ENCODE data around the gene PDK3.

PDK3 gene

DNA sequence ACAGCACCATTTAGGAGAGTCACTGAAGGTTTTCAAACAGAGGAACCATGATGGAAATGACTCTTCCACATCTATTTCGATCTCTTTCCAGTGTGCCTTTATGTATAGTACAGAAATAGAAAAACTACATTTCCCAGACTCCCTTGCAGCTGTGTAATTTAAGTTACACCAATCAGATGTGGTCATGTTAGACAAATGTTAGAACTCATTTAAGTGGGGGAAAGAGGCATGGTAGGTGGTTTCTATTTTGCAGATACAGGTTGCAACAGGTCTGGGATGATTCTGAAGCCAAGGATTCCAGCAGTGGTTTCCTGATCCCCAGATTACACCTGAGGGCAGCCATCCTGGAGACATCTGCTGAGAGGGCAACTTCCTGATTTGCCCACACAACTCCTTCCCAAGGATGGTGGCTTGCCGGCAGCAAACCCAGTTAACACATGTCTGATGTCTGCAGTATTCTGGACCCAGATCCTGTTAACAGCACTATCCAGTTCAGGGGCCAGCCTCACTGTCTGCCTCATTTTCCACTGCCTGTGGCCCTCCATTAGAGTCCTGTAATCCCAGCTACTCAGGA is 38.7 kb upstream of the PDK3 start:
- H3K27ac ChIP-seq, result no peak overlapping the region
- H3K36me3 ChIP-seq (replicated peaks), result no peaks in the 10 kb centered on the region
- H3K27me3 ChIP-seq (replicated peaks), result no peaks in the 10 kb centered on the region
- no peak overlapping the region for H3K4me3 ChIP-seq (ENCODE audit: low read depth, low read length)
- TF ChIP-seq, protein P1, sequence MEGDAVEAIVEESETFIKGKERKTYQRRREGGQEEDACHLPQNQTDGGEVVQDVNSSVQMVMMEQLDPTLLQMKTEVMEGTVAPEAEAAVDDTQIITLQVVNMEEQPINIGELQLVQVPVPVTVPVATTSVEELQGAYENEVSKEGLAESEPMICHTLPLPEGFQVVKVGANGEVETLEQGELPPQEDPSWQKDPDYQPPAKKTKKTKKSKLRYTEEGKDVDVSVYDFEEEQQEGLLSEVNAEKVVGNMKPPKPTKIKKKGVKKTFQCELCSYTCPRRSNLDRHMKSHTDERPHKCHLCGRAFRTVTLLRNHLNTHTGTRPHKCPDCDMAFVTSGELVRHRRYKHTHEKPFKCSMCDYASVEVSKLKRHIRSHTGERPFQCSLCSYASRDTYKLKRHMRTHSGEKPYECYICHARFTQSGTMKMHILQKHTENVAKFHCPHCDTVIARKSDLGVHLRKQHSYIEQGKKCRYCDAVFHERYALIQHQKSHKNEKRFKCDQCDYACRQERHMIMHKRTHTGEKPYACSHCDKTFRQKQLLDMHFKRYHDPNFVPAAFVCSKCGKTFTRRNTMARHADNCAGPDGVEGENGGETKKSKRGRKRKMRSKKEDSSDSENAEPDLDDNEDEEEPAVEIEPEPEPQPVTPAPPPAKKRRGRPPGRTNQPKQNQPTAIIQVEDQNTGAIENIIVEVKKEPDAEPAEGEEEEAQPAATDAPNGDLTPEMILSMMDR (IDR thresholded peaks at IDR 0.05; ENCODE audit: low read depth, low read length, missing control alignments), result no peak
- DNase-seq, result no peak
- in situ Hi-C loops (cut with HindIII; ENCODE audit: low pct_ligation_motif_present, low sequenced_read_pairs), result no loop called here

DNA sequence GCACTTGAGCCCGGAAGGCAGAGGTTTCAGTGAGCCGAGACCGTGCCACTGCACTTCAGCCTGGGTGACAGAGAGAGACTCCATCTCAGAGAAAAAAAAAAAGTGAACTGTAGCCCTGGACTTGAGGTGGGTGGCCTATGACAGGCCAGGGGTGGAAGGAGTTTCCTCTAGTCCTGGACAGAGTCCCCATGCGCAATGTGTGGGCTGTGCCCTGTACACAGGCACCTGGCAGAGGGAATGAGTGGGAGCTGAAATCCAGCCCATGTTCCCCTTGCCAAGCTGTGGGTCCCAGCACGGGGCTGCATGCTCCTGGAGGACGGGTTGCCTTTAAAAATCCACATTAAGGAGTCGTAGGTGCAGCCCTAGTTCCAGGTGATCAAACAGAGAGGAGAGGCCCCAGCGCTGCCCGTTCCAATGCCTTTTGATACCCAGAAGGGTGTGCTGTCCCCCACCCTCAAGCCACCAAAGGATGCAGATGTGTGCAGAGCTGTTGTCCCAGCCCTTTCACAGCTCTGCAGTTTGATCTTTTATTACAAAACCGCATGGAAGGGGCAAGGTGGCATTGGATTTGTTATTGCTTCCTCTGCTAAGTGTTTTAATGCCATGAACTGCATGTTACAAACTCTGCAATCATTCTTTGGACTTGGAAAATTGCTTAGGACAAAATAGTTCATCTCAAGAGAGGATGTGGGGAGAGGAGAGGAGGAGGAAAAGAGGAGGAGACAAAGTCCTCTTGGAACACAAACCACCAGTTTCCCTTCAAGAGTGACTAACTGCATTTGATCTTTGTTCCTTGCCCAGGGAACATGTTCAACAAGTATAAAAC is 38.0 kb upstream of the PDK3 start:
- Histone ChIP-seq H3K4me3 (ENCODE audit: low read depth, low read length) (no peak overlapping the region), H3K36me3 (replicated peaks) (no peaks in the 10 kb centered on the region), H3K27ac (no peak overlapping the region), H3K27me3 (replicated peaks) (no peaks in the 10 kb centered on the region)
- no peak for DNase-seq
- in situ Hi-C loops (cut with HindIII; ENCODE audit: low pct_ligation_motif_present, low sequenced_read_pairs), result no loop called here
- TF ChIP-seq, protein P1 (IDR thresholded peaks at IDR 0.05; ENCODE audit: low read depth, low read length, missing control alignments), result no peak

DNA sequence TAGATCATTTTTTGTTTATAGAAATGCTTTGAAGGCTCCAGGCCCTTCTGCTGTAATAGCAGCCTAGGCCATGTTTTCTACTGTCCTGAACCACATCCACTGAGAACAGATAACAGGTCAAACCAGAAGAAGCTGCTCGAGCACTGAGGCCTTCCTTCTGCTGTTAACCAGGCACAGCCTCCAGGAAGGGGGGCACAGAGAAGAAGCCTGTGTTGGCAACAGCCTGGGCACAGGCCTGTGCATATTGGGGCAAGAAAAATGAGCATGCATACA is 37.4 kb upstream of the PDK3 start:
- TF ChIP-seq, protein P1 (IDR thresholded peaks at IDR 0.05; ENCODE audit: low read depth, low read length, missing control alignments), result no peak
- Histone ChIP-seq H3K4me3 (ENCODE audit: low read depth, low read length) (no peak overlapping the region), H3K27ac (no peak overlapping the region), H3K36me3 (replicated peaks) (no peaks in the 10 kb centered on the region), H3K27me3 (replicated peaks) (no peaks in the 10 kb centered on the region)
- no peak for DNase-seq
- in situ Hi-C loops (cut with HindIII; ENCODE audit: low pct_ligation_motif_present, low sequenced_read_pairs), result no loop called here

DNA sequence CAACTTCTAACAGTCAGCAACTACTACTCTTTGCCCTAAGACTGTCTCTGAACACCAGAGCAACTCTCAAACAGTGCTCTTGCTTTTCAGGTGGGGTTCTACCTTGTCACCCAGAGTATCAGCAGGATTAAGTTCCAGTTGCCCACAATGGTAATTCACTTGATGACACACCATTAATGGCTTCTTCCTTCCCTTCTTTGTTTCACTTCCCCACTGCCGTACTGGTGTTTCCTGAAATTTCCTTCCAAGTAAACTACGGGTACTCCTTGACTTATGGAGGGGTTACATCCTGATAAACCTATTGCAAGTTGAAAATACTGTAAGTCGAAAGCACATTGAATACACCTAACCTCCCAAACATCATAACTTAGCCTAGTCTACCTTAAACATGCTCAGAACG is 36.6 kb upstream of the PDK3 start:
- no peak overlapping the region for H3K27ac ChIP-seq
- no peaks in the 10 kb centered on the region for H3K27me3 ChIP-seq (replicated peaks)
- TF ChIP-seq, protein P1 (IDR thresholded peaks at IDR 0.05; ENCODE audit: low read depth, low read length, missing control alignments), result no peak
- no peak for DNase-seq
- in situ Hi-C loops (cut with HindIII; ENCODE audit: low pct_ligation_motif_present, low sequenced_read_pairs), result no loop called here
- no peaks in the 10 kb centered on the region for H3K36me3 ChIP-seq (replicated peaks)
- H3K4me3 ChIP-seq (ENCODE audit: low read depth, low read length), result no peak overlapping the region

DNA sequence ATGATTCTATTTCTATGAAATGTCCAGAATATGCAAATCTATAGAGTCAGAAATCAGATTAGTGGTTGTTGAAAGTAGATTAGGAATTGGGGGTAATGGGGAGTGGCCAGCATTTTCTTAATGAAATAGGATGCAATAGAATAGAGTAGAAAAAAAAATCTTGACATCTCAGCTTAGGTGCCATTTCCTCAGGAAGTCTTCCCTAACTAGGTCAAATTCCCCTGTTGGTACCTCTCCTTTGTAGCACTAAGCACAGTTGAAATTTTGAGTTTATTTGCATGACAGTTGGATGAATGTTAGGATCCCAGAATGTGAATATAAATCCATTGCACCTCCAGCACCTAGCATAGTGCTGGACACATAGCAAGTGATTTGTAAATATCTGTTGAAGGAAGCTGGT is 30.0 kb upstream of the PDK3 start:
- TF ChIP-seq, protein P1 (IDR thresholded peaks at IDR 0.05; ENCODE audit: low read depth, low read length, missing control alignments), result no peak
- Histone ChIP-seq H3K27me3 (replicated peaks) (no peaks in the 10 kb centered on the region), H3K36me3 (replicated peaks) (no peaks in the 10 kb centered on the region), H3K27ac (no peak overlapping the region), H3K4me3 (ENCODE audit: low read depth, low read length) (no peak overlapping the region)
- DNase-seq, result no peak
- in situ Hi-C loops (cut with HindIII; ENCODE audit: low pct_ligation_motif_present, low sequenced_read_pairs), result no loop called here

DNA sequence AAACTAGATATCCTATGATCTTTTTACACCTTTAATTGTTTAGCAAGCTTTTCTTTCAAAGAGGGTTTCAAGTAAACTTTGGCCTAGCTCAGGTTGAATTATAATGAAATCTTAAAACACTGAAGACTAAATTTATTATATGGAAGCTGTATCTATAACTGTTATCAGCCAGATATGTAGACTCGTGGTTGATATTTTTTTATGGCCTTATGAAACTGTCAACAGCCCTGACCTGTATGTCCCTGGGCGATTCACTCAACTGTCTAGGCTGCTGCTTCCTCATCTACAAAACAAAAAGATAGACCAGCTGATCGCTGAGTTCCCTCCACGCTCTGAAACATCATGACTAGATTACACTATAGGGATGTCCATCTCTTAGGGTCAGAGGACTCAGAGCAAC is 21.2 kb upstream of the PDK3 start:
- DNase-seq, result no peak
- no peak overlapping the region for H3K27ac ChIP-seq
- in situ Hi-C loops (cut with HindIII; ENCODE audit: low pct_ligation_motif_present, low sequenced_read_pairs), result no loop called here
- H3K4me3 ChIP-seq (ENCODE audit: low read depth, low read length), result no peak overlapping the region
- no peaks in the 10 kb centered on the region for H3K36me3 ChIP-seq (replicated peaks)
- no peaks in the 10 kb centered on the region for H3K27me3 ChIP-seq (replicated peaks)
- TF ChIP-seq, protein P1 (IDR thresholded peaks at IDR 0.05; ENCODE audit: low read depth, low read length, missing control alignments), result no peak

Data from brain microvascular endothelial cell (primary cell).